Mesothelial cell of epicardium (in vitro differentiated cells): ENCODE data around the gene DUSP7. TPM values are rescaled to one million over a fixed set of nuclear protein-coding genes. Genes with fewer than 3 reads are reported as not detected.

ENCODE experiments used
- DNase-seq, 2 experiments: peaks; one replicate each; pipeline ENCODE4 v3.0.0; 2021; ENCODE audit warnings: low spot score in 2 of 2; ENCODE audit not compliant: unreplicated experiment in 2 of 2
- H3K27ac Mint-ChIP-seq: 2 replicates; pipeline ENCODE4 v1.8.0; 2021; ENCODE audit warnings: mixed read lengths
- H3K27me3 Mint-ChIP-seq: 2 replicates; pipeline ENCODE4 v1.8.0; 2021; ENCODE audit warnings: low read depth, mixed read lengths
- H3K36me3 Mint-ChIP-seq: 2 replicates; pipeline ENCODE4 v1.8.0; 2021; ENCODE audit warnings: mixed read lengths
- H3K4me1 Mint-ChIP-seq: 2 replicates; pipeline ENCODE4 v1.8.0; 2021; ENCODE audit warnings: mixed read lengths
- H3K4me3 Mint-ChIP-seq: 2 replicates; pipeline ENCODE4 v1.8.0; 2021; ENCODE audit warnings: mild to moderate bottlenecking, moderate library complexity, mixed read lengths
- H3K9me3 Mint-ChIP-seq: 2 replicates; pipeline ENCODE4 v1.8.0; 2021; ENCODE audit warnings: mixed read lengths
- CTCF ChIP-seq: fragments of 200-600 bp; sonication (generic); IDR thresholded peaks from one replicate; pipeline ENCODE4 v1.5.0; 2021; ENCODE audit warnings: antibody characterized with exemption; ENCODE audit not compliant: unreplicated experiment
- total RNA-seq: library from RNA; stranded (reverse); gene quantifications from 3 replicates; pipeline ENCODE4 v1.2.1, GENCODE V29; 2021

The DUSP7 gene
- total RNA-seq, 1 donor from 2014 or later: 32.2 TPM

GRCh38 chr3:52002748-52003147, 53.6 kb downstream of the DUSP7 start:
- H3K36me3 Mint-ChIP-seq: no peaks in the 10 kb centered on the region
- TF ChIP-seq CTCF: no peak
- DNase-seq: no peak
- H3K4me3 Mint-ChIP-seq: no peak overlapping the region
- H3K27me3 Mint-ChIP-seq: peaks cover 1% of the 10 kb centered on the region
- H3K9me3 Mint-ChIP-seq: no peaks in the 10 kb centered on the region
- no peak overlapping the region for H3K27ac Mint-ChIP-seq
- peaks cover 35% of the 10 kb centered on the region for H3K4me1 Mint-ChIP-seq

GRCh38 chr3:52001443-52001974, 54.9 kb downstream of the DUSP7 start:
- H3K4me1 Mint-ChIP-seq: peaks cover 30% of the 10 kb centered on the region
- TF ChIP-seq CTCF: peak; percentile 84
- H3K27me3 Mint-ChIP-seq: peaks cover 1% of the 10 kb centered on the region
- no peak overlapping the region for H3K27ac Mint-ChIP-seq
- no peaks in the 10 kb centered on the region for H3K9me3 Mint-ChIP-seq
- H3K36me3 Mint-ChIP-seq: no peaks in the 10 kb centered on the region
- no peak overlapping the region for H3K4me3 Mint-ChIP-seq
- peak; percentile 81 to 94 for DNase-seq

- no peaks in the 10 kb centered on the region for H3K36me3 Mint-ChIP-seq
- no peaks in the 10 kb centered on the region for H3K9me3 Mint-ChIP-seq
- peaks cover 1% of the 10 kb centered on the region for H3K27me3 Mint-ChIP-seq
- no peak for DNase-seq
- H3K4me3 Mint-ChIP-seq: no peak overlapping the region
- peaks cover 23% of the 10 kb centered on the region for H3K4me1 Mint-ChIP-seq
- no peak overlapping the region for H3K27ac Mint-ChIP-seq
- no peak for TF ChIP-seq CTCF
These were observed 56.5 kb downstream of the DUSP7 start for GRCh38 chr3:51999846-52000245.

Other genes with a start within 250 kb of the DUSP7 start
- gene IQCF2, start 195.0 kb downstream of the DUSP7 start, total RNA-seq: not detected in 3 replicates
- gene IQCF5, start 181.0 kb downstream of the DUSP7 start, total RNA-seq: not detected in 3 replicates
- not detected in 3 replicates for gene IQCF1, start 153.2 kb downstream of the DUSP7 start, total RNA-seq
- 20.5 to 20.9 TPM (median 20.6 TPM) in 3 replicates for gene RRP9, start 114.7 kb downstream of the DUSP7 start, total RNA-seq
- gene PARP3, start 114.2 kb downstream of the DUSP7 start, total RNA-seq: 11.9 to 13.2 TPM (median 12.0 TPM) in 3 replicates
- 0.22 to 0.36 TPM (median 0.33 TPM) in 3 replicates for gene GPR62, start 101.2 kb downstream of the DUSP7 start, total RNA-seq
- gene PCBP4, start 89.1 kb downstream of the DUSP7 start, total RNA-seq: 58.3 to 62.0 TPM (median 59.8 TPM) in 3 replicates
- 25.9 to 27.2 TPM (median 26.0 TPM) in 3 replicates for gene ABHD14B, start 82.5 kb downstream of the DUSP7 start, total RNA-seq
- gene ABHD14A, start 81.5 kb downstream of the DUSP7 start, total RNA-seq: 13.7 to 15.5 TPM (median 14.8 TPM) in 3 replicates
- gene ACY1, start 73.0 kb downstream of the DUSP7 start, total RNA-seq: 47.8 to 59.0 TPM (median 58.7 TPM) in 3 replicates
- 1,237 to 1,322 TPM (median 1,301 TPM) in 3 replicates for gene RPL29, start 60.7 kb downstream of the DUSP7 start, total RNA-seq
- 7.9 to 9.4 TPM (median 8.7 TPM) in 3 replicates for gene POC1A, start 97.9 kb upstream of the DUSP7 start, total RNA-seq
- 32.1 to 34.0 TPM (median 33.2 TPM) in 3 replicates for gene ALAS1, start 141.6 kb upstream of the DUSP7 start, total RNA-seq
- 0.16 to 0.23 TPM in 2 of 3 replicates, not detected in the other for gene TLR9, start 169.1 kb upstream of the DUSP7 start, total RNA-seq
- 26.6 to 30.6 TPM (median 28.7 TPM) in 3 replicates for gene TWF2, start 182.6 kb upstream of the DUSP7 start, total RNA-seq
- gene PPM1M, start 189.2 kb upstream of the DUSP7 start, total RNA-seq: 10.6 to 11.8 TPM (median 11.6 TPM) in 3 replicates
- 99.0 to 105 TPM (median 101 TPM) in 3 replicates for gene WDR82, start 222.1 kb upstream of the DUSP7 start, total RNA-seq
- 9.0 to 10.7 TPM (median 10.6 TPM) in 3 replicates for gene GLYCTK, start 231.3 kb upstream of the DUSP7 start, total RNA-seq